GM12878 (cell line): ENCODE results near the gene CDKL5. TPM values are rescaled to one million over a fixed set of nuclear protein-coding genes. Genes with fewer than 3 reads are reported as not detected.

Experiments used
- ATAC-seq: fragments of 200-7000 bp; cut with Tn5 transposase; 3 replicates; pipeline ENCODE4 v1.9.1; 2020; ENCODE audit warnings: mild to moderate bottlenecking, moderate library complexity
- BruUV-seq: library from RNA; stranded (reverse); fragments of 400-500 nt; replicated peaks from 2 replicates; lab custom pipeline; 2021; lab: Mats Ljungman, UMichigan
- CTCF ChIA-PET: fragments of 300-600 bp; sonication (Branson Sonifier 250); formaldehyde crosslinking; extraction: SDS; loops from one replicate; lab custom pipeline; 2021; ENCODE audit warnings: inconsistent platforms; lab: Yijun Ruan, JAX
- POLR2A ChIA-PET: fragments of 350-600 bp; formaldehyde crosslinking; extraction: SDS; loops from one replicate; lab custom pipeline; 2021; ENCODE audit warnings: inconsistent platforms; lab: Charles Lee
- RAD21 ChIA-PET: fragments of 300-600 bp; sonication (Branson Sonifier 250); formaldehyde crosslinking; loops from one replicate; lab custom pipeline; 2023; ENCODE audit warnings: antibody characterized with exemption; ENCODE audit not compliant: unreplicated experiment; lab: Charles Lee
- SMC1A ChIA-PET: fragments of 300-600 bp; sonication (Branson Sonifier 250); formaldehyde crosslinking; loops from one replicate; lab custom pipeline; 2023; ENCODE audit not compliant: unreplicated experiment, uncharacterized antibody; lab: Charles Lee
- DNase-seq: peaks from one replicate; pipeline ENCODE4 v3.0.0-alpha.2; 2011; ENCODE audit warnings: low read depth, low spot score
- FAIRE-seq: peaks from 3 replicates; lab custom pipeline; 2011; peaks lifted over from hg19 to GRCh38; lab: Jason Lieb, UNC
- H2AFZ ChIP-seq: 2 replicates; pipeline ENCODE4 v1.6.0; 2011; ENCODE audit warnings: low read depth, low read length, control low read depth; ENCODE audit not compliant: control insufficient read depth
- H3K27ac ChIP-seq: 2 replicates; pipeline ENCODE4 v1.5.1; 2011; ENCODE audit warnings: control low read depth; ENCODE audit not compliant: control insufficient read depth, insufficient read depth
- H3K27me3 ChIP-seq, 2 experiments: replicated peaks in 1 of 2; 2 replicates each; pipeline versions ENCODE4 v1.6.0 to v1.6.1; 2011; ENCODE audit warnings: low read length in 1 of 2; ENCODE audit not compliant: control insufficient read depth in 2 of 2, insufficient read depth in 2 of 2
- H3K36me3 ChIP-seq, 2 experiments: 2 replicates each; pipeline ENCODE4 v1.5.1; 2011; ENCODE audit warnings: low read length in 1 of 2; ENCODE audit not compliant: control insufficient read depth in 2 of 2, insufficient read depth in 2 of 2
- H3K4me1 ChIP-seq: 2 replicates; pipeline ENCODE4 v1.6.1; 2011; ENCODE audit warnings: mild to moderate bottlenecking, low read length, moderate library complexity, mixed read lengths; ENCODE audit not compliant: control insufficient read depth, insufficient read depth
- H3K4me2 ChIP-seq: 2 replicates; pipeline ENCODE4 v1.6.0; 2011; ENCODE audit warnings: control low read depth; ENCODE audit not compliant: control insufficient read depth, insufficient read depth
- H3K4me3 ChIP-seq: fragments of 200-600 bp; sonication (generic); 2 replicates; pipeline ENCODE4 v1.5.1; 2016
- H3K79me2 ChIP-seq: 2 replicates; pipeline ENCODE4 v1.6.0; 2011; ENCODE audit warnings: low read length; ENCODE audit not compliant: control insufficient read depth, insufficient read depth
- H3K9ac ChIP-seq: 2 replicates; pipeline ENCODE4 v1.8.0; 2011; ENCODE audit warnings: low read length, control low read depth, mixed read lengths; ENCODE audit not compliant: control insufficient read depth, insufficient read depth
- H3K9me3 ChIP-seq: replicated peaks from 3 replicates; pipeline ENCODE4 v1.5.1; 2011; ENCODE audit warnings: mild to moderate bottlenecking, low read length; ENCODE audit not compliant: control insufficient read depth, insufficient read depth
- H4K20me1 ChIP-seq: 2 replicates; pipeline ENCODE4 v1.6.0; 2011; ENCODE audit not compliant: control insufficient read depth, insufficient read depth
- BHLHE40 ChIP-seq, 2 experiments: fragments of 450-650 bp in 1 of 2; IDR thresholded peaks; 2 replicates each; pipeline ENCODE4 v1.6.1; 2011 to 2017; ENCODE audit warnings: low read depth in 2 of 2, borderline replicate concordance in 1 of 2, improper control_type of control experiment in 1 of 2, low read length in 1 of 2, mild to moderate bottlenecking in 1 of 2
- CBX3 ChIP-seq: fragments of 200-600 bp; sonication (generic); IDR thresholded peaks from 2 replicates; pipeline ENCODE4 v1.6.1; 2016; ENCODE audit warnings: low read depth, borderline replicate concordance
- GATAD2B ChIP-seq: fragments of 450-650 bp; conservative IDR thresholded peaks from 2 replicates; pipeline ENCODE4 v1.6.1; 2017; ENCODE audit warnings: low read depth, mild to moderate bottlenecking, moderate library complexity
- NR2F1 ChIP-seq: fragments of 450-650 bp; conservative IDR thresholded peaks from 2 replicates; pipeline ENCODE4 v1.6.1; 2017; ENCODE audit warnings: mild to moderate bottlenecking
- RUNX3 ChIP-seq: IDR thresholded peaks from 2 replicates; pipeline ENCODE4 v1.6.1; 2012; ENCODE audit warnings: low read length, inconsistent platforms
- ZNF24 ChIP-seq: fragments of 450-650 bp; IDR thresholded peaks from 2 replicates; pipeline ENCODE4 v1.6.1; 2017; ENCODE audit warnings: antibody characterized with exemption, mild to moderate bottlenecking
- ZNF622 ChIP-seq: fragments of 450-650 bp; IDR thresholded peaks from 2 replicates; pipeline ENCODE4 v1.6.1; 2017; ENCODE audit warnings: mild to moderate bottlenecking, inconsistent platforms
- WGBS: methylation state at CpG from one replicate; pipeline ENCODE4 v1.1.6; 2016; ENCODE audit warnings: low lambda C conversion rate; ENCODE audit not compliant: insufficient replicate concordance, insufficient coverage; ENCODE audit errors: missing lambda C conversion rate; 5-methylcytosine and 5-hydroxymethylcytosine counted together
- in situ Hi-C: fragments of 300-500 bp; cut with MboI; formaldehyde crosslinking; loops from 9 replicates; pipeline ENCODE4 v1.14.3; 2018; ENCODE audit warnings: mixed read lengths
- intact Hi-C: fragments of 100-400 bp; cut with micrococcal nuclease; formaldehyde crosslinking; loops from one replicate; pipeline ENCODE4 v1.14.2; 2022; ENCODE audit not compliant: unreplicated experiment
- polyA plus RNA-seq, 11 experiments: library from polyadenylated mRNA; depleted of rRNA in 4 of 11; unstranded in 6 of 11; stranded (reverse) in 5 of 11; fragments of >200 nt; fragmentation: Nextera tagmentation in 4 of 11; fragmentation: Illumina TruSeq in 1 of 11; extraction: Ambion mirVana in 4 of 11; extraction: Trizol in 1 of 11; gene quantifications; 1 replicate in 1 of 11; 2 replicates in 10 of 11; pipeline versions ENCODE4 v1.2.1 to v1.2.3, GENCODE V29; 2011 to 2016; ENCODE audit warnings: inconsistent platforms in 2 of 11, missing spikeins in 2 of 11, low read depth in 1 of 11
- total RNA-seq, 4 experiments: library from RNA; depleted of rRNA in 3 of 4; stranded (reverse); fragments of >200 nt in 3 of 4; fragmentation: Illumina TruSeq in 1 of 4; extraction: Trizol in 1 of 4; gene quantifications; 2 replicates each; pipeline versions ENCODE4 v1.2.1 to v1.2.3, GENCODE V29; 2013 to 2021
- TF ChIP-seq, protein P1 (sequence below): fragments of 450-650 bp; IDR thresholded peaks from 2 replicates; pipeline ENCODE4 v1.6.1; 2017; ENCODE audit warnings: mild to moderate bottlenecking, moderate library complexity
- TF ChIP-seq, protein P2 (sequence below): IDR thresholded peaks from 2 replicates; pipeline ENCODE4 v1.6.1; 2012; ENCODE audit warnings: mild to moderate bottlenecking, low read depth, low read length

The CDKL5 gene
- total and polyA plus RNA-seq, 10 of the 15 experiments (the other 5 are each of a cell fraction or from before 2014, with no cell fraction given), result 1.4 to 14.5 (median 6.3) TPM

DNA sequence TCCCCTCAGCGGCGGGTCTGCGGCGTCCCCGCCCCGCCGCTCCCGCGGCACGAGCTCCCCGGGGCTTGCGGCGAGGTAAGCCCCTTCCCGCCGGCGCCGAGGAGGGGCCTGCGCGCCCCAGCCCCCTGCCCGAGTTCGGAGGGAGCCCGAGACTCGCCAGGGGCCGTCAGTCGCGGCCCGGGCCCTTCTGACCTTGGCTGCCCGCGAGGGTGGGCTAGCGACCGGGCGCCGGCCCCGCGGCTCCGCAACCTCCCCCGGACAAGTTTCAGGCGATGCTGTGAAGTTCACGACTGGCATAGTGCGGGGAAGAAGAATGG is 554 bp downstream of the CDKL5 start:
- Histone ChIP-seq H3K4me2 (peak overlapping the region; percentile 60; the same call in 1 of the 2 replicates), H3K4me3 (peak overlapping the region; percentile 64), H3K9me3 (no peaks in the 10 kb centered on the region; the same call in 2 of the 3 replicates), H3K9ac (peak overlapping the region; percentile 54), H3K27ac (no peak overlapping the region), H4K20me1 (no peaks in the 10 kb centered on the region), H3K79me2 (no peaks in the 10 kb centered on the region), H3K36me3 (no peaks in the 10 kb centered on the region), H2AFZ (peak overlapping the region; percentile 17; the same call in 1 of the 2 replicates), H3K27me3 (0 out of 4 replicates have a peak, but pooled peaks cover 0 to 2% of the 10 kb centered on the region in 2 experiments), H3K4me1 (peaks cover 2% of the 10 kb centered on the region; the same call in 1 of the 2 replicates)
- ChIA-PET POLR2A (interaction anchor here (1.9 kb wide), 1 partner anchor 431 kb away, joined by 6 read pairs; no protein-coding TSS in a partner anchor), RAD21 (interaction anchor here (1.9 kb wide), 1 partner anchor 461 kb away, joined by 8 read pairs; no protein-coding TSS in a partner anchor), CTCF (no interaction called here), SMC1A (interaction anchor here (1.2 to 2.9 kb wide), 2 partner anchors 16 to 430 kb away, joined by 4 to 9 read pairs; no protein-coding TSS in a partner anchor)
- no peak for DNase-seq
- FAIRE-seq, result no peak
- no TSS peak for BruUV-seq
- in situ Hi-C loops (no loop called here), intact Hi-C loops (loop anchor here (5.0 to 10.0 kb wide), 2 partner anchors 111 to 249 kb away; partner anchors contain the start of gene RS1)
- WGBS, result 38% methylated on average over 31 of the region's 40 CpGs
- TF ChIP-seq GATAD2B (peak; percentile 72; the same call in 1 of the 2 replicates), NR2F1 (0 out of 2 replicates have a peak, but pooled peaks have one; percentile 37), BHLHE40 (IDR thresholded peaks at IDR 0.05; ENCODE audit: borderline replicate concordance in 1 of 2, low read depth in 2 of 2, low read length in 1 of 2) (peak in 1 of 2 experiments; percentile 70; a peak in 2 of 4 replicates), ZNF24 (no peak)
- no peak; the same call in 1 of the 3 replicates for ATAC-seq

DNA sequence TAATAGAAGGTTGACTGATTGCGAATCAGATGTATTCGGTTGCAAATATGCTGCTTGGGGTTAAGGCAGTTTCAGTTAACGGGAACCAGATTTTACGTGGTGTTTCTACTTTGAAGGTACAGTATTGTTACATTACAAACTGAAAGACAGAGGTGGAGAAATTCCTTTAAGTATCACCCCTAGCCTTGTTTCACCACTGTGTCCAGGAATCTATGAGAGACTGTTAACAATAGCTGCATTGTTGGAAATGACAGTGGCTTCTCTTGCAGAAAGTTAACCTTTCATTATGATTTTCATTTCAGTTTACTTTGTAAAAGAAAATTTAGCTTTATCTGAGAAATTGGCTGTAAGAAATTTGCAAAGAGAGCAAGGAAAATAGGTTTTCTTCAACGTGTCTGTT is 2.6 kb downstream of the CDKL5 start:
- H4K20me1 ChIP-seq, result no peaks in the 10 kb centered on the region
- intact Hi-C loops (loop anchor here (5.0 to 10.0 kb wide), 2 partner anchors 109 to 247 kb away; partner anchors contain the start of gene RS1), in situ Hi-C loops (no loop called here)
- no peaks in the 10 kb centered on the region for H3K79me2 ChIP-seq
- RAD21 ChIA-PET, result no interaction called here
- H3K27me3 ChIP-seq, result 0 out of 4 replicates have a peak, but pooled peaks cover 0 to 2% of the 10 kb centered on the region in 2 experiments
- H3K9ac ChIP-seq, result no peak overlapping the region
- no peak for ATAC-seq
- H3K27ac ChIP-seq, result no peak overlapping the region
- DNase-seq, result no peak
- CTCF ChIA-PET, result no interaction called here
- H3K9me3 ChIP-seq, result no peaks in the 10 kb centered on the region; the same call in 2 of the 3 replicates
- H2AFZ ChIP-seq, result no peak overlapping the region
- no peak for FAIRE-seq
- POLR2A ChIA-PET, result no interaction called here
- WGBS, result 72% methylated on average over 5 of the region's 5 CpGs
- peaks cover 2% of the 10 kb centered on the region; the same call in 1 of the 2 replicates for H3K4me1 ChIP-seq
- H3K4me3 ChIP-seq, result no peak overlapping the region
- H3K36me3 ChIP-seq, result no peaks in the 10 kb centered on the region
- SMC1A ChIA-PET, result no interaction called here
- H3K4me2 ChIP-seq, result peak overlapping the region; percentile 33; the same call in 1 of the 2 replicates
- BruUV-seq, result no TSS peak
- TF ChIP-seq ZNF622 (no peak), RUNX3 (no peak), CBX3 (no peak)
- TF ChIP-seq, protein P1, sequence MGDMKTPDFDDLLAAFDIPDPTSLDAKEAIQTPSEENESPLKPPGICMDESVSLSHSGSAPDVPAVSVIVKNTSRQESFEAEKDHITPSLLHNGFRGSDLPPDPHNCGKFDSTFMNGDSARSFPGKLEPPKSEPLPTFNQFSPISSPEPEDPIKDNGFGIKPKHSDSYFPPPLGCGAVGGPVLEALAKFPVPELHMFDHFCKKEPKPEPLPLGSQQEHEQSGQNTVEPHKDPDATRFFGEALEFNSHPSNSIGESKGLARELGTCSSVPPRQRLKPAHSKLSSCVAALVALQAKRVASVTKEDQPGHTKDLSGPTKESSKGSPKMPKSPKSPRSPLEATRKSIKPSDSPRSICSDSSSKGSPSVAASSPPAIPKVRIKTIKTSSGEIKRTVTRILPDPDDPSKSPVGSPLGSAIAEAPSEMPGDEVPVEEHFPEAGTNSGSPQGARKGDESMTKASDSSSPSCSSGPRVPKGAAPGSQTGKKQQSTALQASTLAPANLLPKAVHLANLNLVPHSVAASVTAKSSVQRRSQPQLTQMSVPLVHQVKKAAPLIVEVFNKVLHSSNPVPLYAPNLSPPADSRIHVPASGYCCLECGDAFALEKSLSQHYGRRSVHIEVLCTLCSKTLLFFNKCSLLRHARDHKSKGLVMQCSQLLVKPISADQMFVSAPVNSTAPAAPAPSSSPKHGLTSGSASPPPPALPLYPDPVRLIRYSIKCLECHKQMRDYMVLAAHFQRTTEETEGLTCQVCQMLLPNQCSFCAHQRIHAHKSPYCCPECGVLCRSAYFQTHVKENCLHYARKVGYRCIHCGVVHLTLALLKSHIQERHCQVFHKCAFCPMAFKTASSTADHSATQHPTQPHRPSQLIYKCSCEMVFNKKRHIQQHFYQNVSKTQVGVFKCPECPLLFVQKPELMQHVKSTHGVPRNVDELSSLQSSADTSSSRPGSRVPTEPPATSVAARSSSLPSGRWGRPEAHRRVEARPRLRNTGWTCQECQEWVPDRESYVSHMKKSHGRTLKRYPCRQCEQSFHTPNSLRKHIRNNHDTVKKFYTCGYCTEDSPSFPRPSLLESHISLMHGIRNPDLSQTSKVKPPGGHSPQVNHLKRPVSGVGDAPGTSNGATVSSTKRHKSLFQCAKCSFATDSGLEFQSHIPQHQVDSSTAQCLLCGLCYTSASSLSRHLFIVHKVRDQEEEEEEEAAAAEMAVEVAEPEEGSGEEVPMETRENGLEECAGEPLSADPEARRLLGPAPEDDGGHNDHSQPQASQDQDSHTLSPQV, result no peak
- TF ChIP-seq, protein P2, sequence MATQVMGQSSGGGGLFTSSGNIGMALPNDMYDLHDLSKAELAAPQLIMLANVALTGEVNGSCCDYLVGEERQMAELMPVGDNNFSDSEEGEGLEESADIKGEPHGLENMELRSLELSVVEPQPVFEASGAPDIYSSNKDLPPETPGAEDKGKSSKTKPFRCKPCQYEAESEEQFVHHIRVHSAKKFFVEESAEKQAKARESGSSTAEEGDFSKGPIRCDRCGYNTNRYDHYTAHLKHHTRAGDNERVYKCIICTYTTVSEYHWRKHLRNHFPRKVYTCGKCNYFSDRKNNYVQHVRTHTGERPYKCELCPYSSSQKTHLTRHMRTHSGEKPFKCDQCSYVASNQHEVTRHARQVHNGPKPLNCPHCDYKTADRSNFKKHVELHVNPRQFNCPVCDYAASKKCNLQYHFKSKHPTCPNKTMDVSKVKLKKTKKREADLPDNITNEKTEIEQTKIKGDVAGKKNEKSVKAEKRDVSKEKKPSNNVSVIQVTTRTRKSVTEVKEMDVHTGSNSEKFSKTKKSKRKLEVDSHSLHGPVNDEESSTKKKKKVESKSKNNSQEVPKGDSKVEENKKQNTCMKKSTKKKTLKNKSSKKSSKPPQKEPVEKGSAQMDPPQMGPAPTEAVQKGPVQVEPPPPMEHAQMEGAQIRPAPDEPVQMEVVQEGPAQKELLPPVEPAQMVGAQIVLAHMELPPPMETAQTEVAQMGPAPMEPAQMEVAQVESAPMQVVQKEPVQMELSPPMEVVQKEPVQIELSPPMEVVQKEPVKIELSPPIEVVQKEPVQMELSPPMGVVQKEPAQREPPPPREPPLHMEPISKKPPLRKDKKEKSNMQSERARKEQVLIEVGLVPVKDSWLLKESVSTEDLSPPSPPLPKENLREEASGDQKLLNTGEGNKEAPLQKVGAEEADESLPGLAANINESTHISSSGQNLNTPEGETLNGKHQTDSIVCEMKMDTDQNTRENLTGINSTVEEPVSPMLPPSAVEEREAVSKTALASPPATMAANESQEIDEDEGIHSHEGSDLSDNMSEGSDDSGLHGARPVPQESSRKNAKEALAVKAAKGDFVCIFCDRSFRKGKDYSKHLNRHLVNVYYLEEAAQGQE, result no peak
